GM21390 (cell line): ENCODE results near the gene ARL16.

Experiments used
- ATAC-seq: cut with Tn5 transposase; IDR thresholded peaks from one replicate; pipeline ENCODE4 v1.9.1; 2021; ENCODE audit not compliant: unreplicated experiment

Gene ARL16

GRCh38 chr17:81713004-81713555 lies 29.5 kb upstream of the ARL16 start:
- ATAC-seq = no peak

GRCh38 chr17:81712468-81713003 lies 28.9 kb upstream of the ARL16 start:
- peak; percentile 25 for ATAC-seq

GRCh38 chr17:81711814-81712467 lies 28.3 kb upstream of the ARL16 start, which contains the start of gene SLC25A10:
Gene SLC25A10 (plus strand): TSS chr17:81712284. CDS start chr17:81712427, 143 bp downstream.
- ATAC-seq = peak; percentile 63

- no peak for ATAC-seq
Measured at GRCh38 chr17:81710514-81711308, 27.1 kb upstream of the ARL16 start.

- ATAC-seq = no peak
Measured at GRCh38 chr17:81708739-81709185, 25.2 kb upstream of the ARL16 start.

- no peak for ATAC-seq
Measured at GRCh38 chr17:81707725-81708646, 24.4 kb upstream of the ARL16 start.

- ATAC-seq = no peak
Measured at GRCh38 chr17:81706757-81707624, 23.4 kb upstream of the ARL16 start.

GRCh38 chr17:81706232-81706611 lies 22.6 kb upstream of the ARL16 start:
- no peak for ATAC-seq

GRCh38 chr17:81705518-81706231 lies 22.1 kb upstream of the ARL16 start:
- ATAC-seq = no peak

GRCh38 chr17:81703747-81704654 lies 20.4 kb upstream of the ARL16 start:
- peak; percentile 1 for ATAC-seq

GRCh38 chr17:81702934-81703746 lies 19.5 kb upstream of the ARL16 start, which contains the start of gene MRPL12:
Gene MRPL12 (plus strand): TSS chr17:81703367. CDS start chr17:81703502, 135 bp downstream.
- ATAC-seq = peak; percentile 78

GRCh38 chr17:81701288-81702071 lies 17.9 kb upstream of the ARL16 start:
- ATAC-seq = no peak

- no peak for ATAC-seq
Measured at GRCh38 chr17:81700353-81701287, 17.0 kb upstream of the ARL16 start.

GRCh38 chr17:81697261-81698044 lies 13.9 kb upstream of the ARL16 start:
- no peak for ATAC-seq
